ENCODE measurements around the gene STAB2. TPM values are rescaled to one million over a fixed set of nuclear protein-coding genes. Genes with fewer than 3 reads are reported as not detected.

The STAB2 gene
- total RNA-seq = not detected in 3 replicates
- long read RNA-seq, partial matches to known transcripts = 0 of 2 reads
- long read RNA-seq, other reads (novel, unspliced or antisense) = 2 of 2 reads

- peaks cover 38% of the 10 kb centered on the region for H3K27me3 Mint-ChIP-seq (ENCODE audit: low read depth)
- H3K4me1 Mint-ChIP-seq (ENCODE audit: low read depth) = no peaks in the 10 kb centered on the region
- no peak for DNase-seq (ENCODE audit: low spot score)
- H3K27ac Mint-ChIP-seq (ENCODE audit: unreplicated experiment) = no peak within 1 kb of the TSS
- H3K9me3 Mint-ChIP-seq (ENCODE audit: low read depth) = no peaks in the 10 kb centered on the region
- no peaks in the 10 kb centered on the region for H3K36me3 Mint-ChIP-seq (ENCODE audit: low read depth)
- no peak within 1 kb of the TSS for H3K4me3 Mint-ChIP-seq (ENCODE audit: unreplicated experiment)
- TF ChIP-seq CTCF (IDR thresholded peaks at IDR 0.05) = no peak
Observed at GRCh38 chr12:103586791-103587370, at the start of gene STAB2. STAB2 (plus strand) TSS chr12:103587273; CDS start chr12:103587477, 204 bp downstream.

- DNase-seq (ENCODE audit: low spot score) = no peak
- H3K36me3 Mint-ChIP-seq (ENCODE audit: low read depth) = no peaks in the 10 kb centered on the region
- no peak overlapping the region for H3K4me3 Mint-ChIP-seq (ENCODE audit: unreplicated experiment)
- no peak for TF ChIP-seq CTCF (IDR thresholded peaks at IDR 0.05)
- H3K9me3 Mint-ChIP-seq (ENCODE audit: low read depth) = no peaks in the 10 kb centered on the region
- no peaks in the 10 kb centered on the region for H3K4me1 Mint-ChIP-seq (ENCODE audit: low read depth)
- peaks cover 11% of the 10 kb centered on the region for H3K27me3 Mint-ChIP-seq (ENCODE audit: low read depth)
- H3K27ac Mint-ChIP-seq (ENCODE audit: unreplicated experiment) = no peak overlapping the region
Observed at GRCh38 chr12:103538397-103538796, 48.7 kb upstream of the STAB2 start.

GRCh38 chr12:103540319-103540718 lies 46.8 kb upstream of the STAB2 start:
- peaks cover 20% of the 10 kb centered on the region for H3K27me3 Mint-ChIP-seq (ENCODE audit: low read depth)
- H3K4me1 Mint-ChIP-seq (ENCODE audit: low read depth) = no peaks in the 10 kb centered on the region
- H3K36me3 Mint-ChIP-seq (ENCODE audit: low read depth) = no peaks in the 10 kb centered on the region
- peaks cover 6% of the 10 kb centered on the region for H3K9me3 Mint-ChIP-seq (ENCODE audit: low read depth)
- no peak overlapping the region for H3K27ac Mint-ChIP-seq (ENCODE audit: unreplicated experiment)
- no peak for TF ChIP-seq CTCF (IDR thresholded peaks at IDR 0.05)
- H3K4me3 Mint-ChIP-seq (ENCODE audit: unreplicated experiment) = no peak overlapping the region
- no peak for DNase-seq (ENCODE audit: low spot score)

- H3K27ac Mint-ChIP-seq (ENCODE audit: unreplicated experiment) = no peak overlapping the region
- no peaks in the 10 kb centered on the region for H3K4me1 Mint-ChIP-seq (ENCODE audit: low read depth)
- H3K9me3 Mint-ChIP-seq (ENCODE audit: low read depth) = peaks cover 6% of the 10 kb centered on the region
- H3K36me3 Mint-ChIP-seq (ENCODE audit: low read depth) = no peaks in the 10 kb centered on the region
- no peak for TF ChIP-seq CTCF (IDR thresholded peaks at IDR 0.05)
- no peak for DNase-seq (ENCODE audit: low spot score)
- H3K27me3 Mint-ChIP-seq (ENCODE audit: low read depth) = peaks cover 29% of the 10 kb centered on the region
- no peak overlapping the region for H3K4me3 Mint-ChIP-seq (ENCODE audit: unreplicated experiment)
Observed at GRCh38 chr12:103542078-103542477, 45.0 kb upstream of the STAB2 start.

- Mint-ChIP-seq H3K36me3 (ENCODE audit: low read depth) (no peaks in the 10 kb centered on the region), H3K27me3 (ENCODE audit: low read depth) (peaks cover 44% of the 10 kb centered on the region), H3K4me3 (ENCODE audit: unreplicated experiment) (no peak overlapping the region), H3K9me3 (ENCODE audit: low read depth) (peaks cover 6% of the 10 kb centered on the region), H3K4me1 (ENCODE audit: low read depth) (no peaks in the 10 kb centered on the region), H3K27ac (ENCODE audit: unreplicated experiment) (no peak overlapping the region)
- no peak for DNase-seq (ENCODE audit: low spot score)
- no peak for TF ChIP-seq CTCF (IDR thresholded peaks at IDR 0.05)
Observed at GRCh38 chr12:103546959-103547358, 40.1 kb upstream of the STAB2 start.

Data from chondrocyte (in vitro differentiated cells).